Heart left ventricle (tissue), 13 donors: ENCODE results near the gene NRDC.

Experiments used
- POLR2A ChIP-seq, 2 donors: fragments of 450-650 bp; IDR thresholded peaks; one replicate each; pipeline ENCODE4 v1.6.1; 2017; ENCODE audit warnings: antibody characterized with exemption in 2 of 2, mild to moderate bottlenecking in 2 of 2, moderate library complexity in 2 of 2
- TF ChIP-seq, protein P1 (sequence below), 12 donors: fragments of 200-600 bp; sonication (generic) in 4 of 12; IDR thresholded peaks; one replicate each; pipeline versions ENCODE4 v1.5.0 to v1.8.0; 2018 to 2022; ENCODE audit warnings: antibody characterized with exemption in 12 of 12, mild to moderate bottlenecking in 5 of 12
- donor health status: ischemic (EF 13 %, LVEDD 7.1; RV severe dilation, severe dysfunction).
- donor health status: DM: no; HTN: yes; CAD: no.
- donor health status: DM: no; HTN: no; CAD: no.
- donor health status: ischemic (EF 25% LVEDD 6.9; RV normal size, moderate dysfunction).
- donor health status: ischemic (EF 25% LVEDD 5.7; RV mildly dilated, moderate dysfunction).
- donor health status: ischemic (EF 35%, LVEDD 5.7; RV mildly dilated, moderate dysfunction).
- donor health status: nonischemic (EF 11% LVEDD 7.7; RV severe dilation, severe dysfunction).
- donor health status: DM: yes; HTN: yes; CAD: no.
- donor health status: PGD.
- donor health status: ischemic (EF 29% LVEDD 5.4; RV normal size, mild dysfunction).
- donor health status: nonischemic (EF 23%, LVEDD 6.1; RV moderate dilation, normal function).

DNA sequence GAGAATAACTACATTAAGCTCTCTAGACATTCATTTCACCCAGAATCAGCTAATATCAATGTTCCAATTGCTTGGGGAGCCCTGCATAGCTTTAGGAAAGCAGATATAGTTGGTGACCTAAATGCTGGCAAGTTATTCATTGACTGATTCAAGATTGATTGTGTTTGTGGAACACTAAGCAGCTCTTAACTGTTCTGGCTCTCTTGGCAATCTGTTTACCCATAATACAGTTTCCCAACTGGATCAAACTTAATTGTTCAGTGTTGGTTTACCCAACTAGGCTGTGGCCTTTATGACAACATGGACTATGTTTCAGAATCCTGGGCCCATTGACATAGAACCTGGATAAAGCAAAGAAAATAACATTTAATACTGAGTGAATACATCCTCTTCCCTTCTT is 83.7 kb downstream of the NRDC start:
- TF ChIP-seq, protein P1, sequence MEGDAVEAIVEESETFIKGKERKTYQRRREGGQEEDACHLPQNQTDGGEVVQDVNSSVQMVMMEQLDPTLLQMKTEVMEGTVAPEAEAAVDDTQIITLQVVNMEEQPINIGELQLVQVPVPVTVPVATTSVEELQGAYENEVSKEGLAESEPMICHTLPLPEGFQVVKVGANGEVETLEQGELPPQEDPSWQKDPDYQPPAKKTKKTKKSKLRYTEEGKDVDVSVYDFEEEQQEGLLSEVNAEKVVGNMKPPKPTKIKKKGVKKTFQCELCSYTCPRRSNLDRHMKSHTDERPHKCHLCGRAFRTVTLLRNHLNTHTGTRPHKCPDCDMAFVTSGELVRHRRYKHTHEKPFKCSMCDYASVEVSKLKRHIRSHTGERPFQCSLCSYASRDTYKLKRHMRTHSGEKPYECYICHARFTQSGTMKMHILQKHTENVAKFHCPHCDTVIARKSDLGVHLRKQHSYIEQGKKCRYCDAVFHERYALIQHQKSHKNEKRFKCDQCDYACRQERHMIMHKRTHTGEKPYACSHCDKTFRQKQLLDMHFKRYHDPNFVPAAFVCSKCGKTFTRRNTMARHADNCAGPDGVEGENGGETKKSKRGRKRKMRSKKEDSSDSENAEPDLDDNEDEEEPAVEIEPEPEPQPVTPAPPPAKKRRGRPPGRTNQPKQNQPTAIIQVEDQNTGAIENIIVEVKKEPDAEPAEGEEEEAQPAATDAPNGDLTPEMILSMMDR (IDR thresholded peaks at IDR 0.05) = no peak
- no peak for TF ChIP-seq POLR2A (IDR thresholded peaks at IDR 0.05)
